Astrocyte (in vitro differentiated cells and primary cell): Measurements from ENCODE around the gene PER3.

Experiments
- CTCF ChIP-seq: IDR thresholded peaks from 2 replicates; pipeline ENCODE4 v1.5.1; 2011; ENCODE audit warnings: low read depth, mild to moderate bottlenecking, inconsistent platforms, low read length, moderate library complexity; ENCODE audit not compliant: insufficient read depth
- EZH2 ChIP-seq: IDR thresholded peaks from 2 replicates; pipeline ENCODE4 v1.6.1; 2012; ENCODE audit warnings: mild to moderate bottlenecking, low read length, inconsistent platforms; ENCODE audit not compliant: insufficient read depth

GRCh38 chr1:7865978-7866377 is 81.9 kb downstream of the PER3 start:
- TF ChIP-seq CTCF = no peak
- TF ChIP-seq EZH2 = no peak
